ENCODE results near the gene OGFOD3.
A peak's percentile ranks its signal among the peaks of the same experiment; 100 is the strongest.
"Not testable (repeated sequence)": the region's sequence is repeated elsewhere in the genome, so short reads cannot be mapped to it uniquely, and the experiment has no call there.

OGFOD3 gene

DNA sequence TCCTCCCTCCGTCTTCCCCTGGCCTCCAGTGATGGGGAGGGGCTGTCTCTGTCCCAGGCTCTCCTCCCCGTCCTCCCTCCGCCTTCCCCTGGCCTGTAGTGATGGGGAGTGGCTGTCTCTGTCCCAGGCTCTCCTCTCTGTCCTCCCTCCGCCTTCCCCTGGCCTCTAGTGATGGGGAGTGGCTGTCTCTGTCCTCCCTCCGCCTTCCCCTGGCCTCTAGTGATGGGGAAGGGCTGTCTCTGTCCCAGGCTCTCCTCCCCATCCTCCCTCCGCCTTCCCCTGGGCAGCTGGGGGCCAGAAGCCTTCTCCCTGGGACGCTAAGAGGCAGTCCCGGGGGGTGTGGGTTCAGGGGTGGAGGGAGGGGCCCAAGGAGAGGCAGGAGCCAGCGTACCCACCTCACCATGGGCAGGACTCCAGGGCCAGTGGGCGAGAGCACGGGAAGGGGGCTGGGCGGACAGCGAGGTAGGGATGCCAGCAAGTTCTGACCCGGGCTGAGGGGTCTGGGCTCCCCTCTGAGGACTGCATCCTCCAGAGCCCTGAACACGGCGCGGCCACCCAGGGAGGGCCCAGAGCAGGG is 32.0 kb downstream of the OGFOD3 start:
- DNase-seq: no peak

DNA sequence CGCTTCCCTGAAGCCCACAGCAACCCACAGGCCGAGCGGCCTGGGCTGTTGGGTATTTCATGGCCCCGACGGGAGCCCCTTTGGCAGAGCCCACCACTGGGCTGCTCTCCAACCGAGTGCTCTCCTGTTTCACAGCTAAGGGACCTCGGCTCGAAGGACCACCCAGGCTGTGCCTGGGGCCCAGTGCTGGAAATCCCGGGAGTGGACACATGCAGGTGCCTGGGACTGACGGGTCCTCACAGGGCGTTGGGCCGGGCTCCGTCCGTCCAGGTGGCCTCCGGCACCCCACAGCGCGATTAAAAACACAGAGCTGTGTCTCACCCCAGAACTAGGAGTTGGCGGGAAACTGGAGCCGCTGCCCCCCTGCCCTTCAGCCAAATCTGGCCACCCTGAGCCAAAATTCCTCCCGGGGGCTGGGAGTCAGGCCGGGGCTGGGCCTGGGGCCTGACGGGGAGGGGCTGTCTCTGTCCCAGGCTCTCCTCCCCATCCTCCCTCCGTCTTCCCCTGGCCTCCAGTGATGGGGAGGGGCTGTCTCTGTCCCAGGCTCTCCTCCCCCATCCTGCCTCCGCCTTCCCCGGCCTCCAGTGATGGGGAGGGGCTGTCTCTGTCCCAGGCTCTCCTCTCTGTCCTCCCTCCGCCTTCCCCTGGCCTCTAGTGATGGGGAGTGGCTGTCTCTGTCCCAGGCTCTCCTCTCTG is 32.7 kb downstream of the OGFOD3 start:
- DNase-seq: peak; percentile 89

DNA sequence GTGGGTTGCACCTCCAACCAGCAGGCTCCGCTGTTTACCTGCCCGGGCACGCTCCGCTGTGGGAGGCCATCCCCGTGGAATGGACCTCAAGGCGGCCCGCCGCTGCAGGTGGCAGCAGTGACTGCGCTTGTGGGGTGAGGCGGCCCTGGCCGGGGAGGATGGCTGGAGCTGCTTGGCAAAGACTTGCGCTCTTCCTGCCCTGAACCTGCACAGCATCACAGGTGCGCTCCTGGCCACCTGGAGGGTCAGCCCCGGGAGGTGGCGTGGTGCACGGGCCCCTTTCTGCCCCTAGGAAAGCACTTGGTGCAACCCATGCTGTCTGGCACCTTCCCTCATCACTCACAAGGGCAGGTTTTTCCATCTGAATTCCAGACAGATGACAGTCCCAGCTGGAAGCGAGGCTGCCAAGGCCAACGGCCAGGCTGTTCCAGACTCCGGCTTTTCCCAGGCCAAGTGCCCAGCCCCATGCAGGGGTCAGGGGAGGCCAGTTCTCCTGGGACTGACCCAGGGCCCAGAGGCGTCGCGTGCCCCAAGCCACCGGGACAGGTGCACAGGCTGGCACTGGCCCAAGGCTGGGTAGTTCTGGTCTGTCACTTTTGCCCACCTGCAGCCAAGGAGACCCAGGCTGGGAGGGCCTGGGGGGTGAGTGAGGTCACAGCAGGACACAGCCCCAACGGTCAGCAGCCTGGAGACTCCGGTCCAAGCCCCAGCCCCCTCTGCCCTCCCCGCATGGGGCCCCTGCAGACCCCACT is 33.5 kb downstream of the OGFOD3 start:
- DNase-seq: peak; percentile 76

DNA sequence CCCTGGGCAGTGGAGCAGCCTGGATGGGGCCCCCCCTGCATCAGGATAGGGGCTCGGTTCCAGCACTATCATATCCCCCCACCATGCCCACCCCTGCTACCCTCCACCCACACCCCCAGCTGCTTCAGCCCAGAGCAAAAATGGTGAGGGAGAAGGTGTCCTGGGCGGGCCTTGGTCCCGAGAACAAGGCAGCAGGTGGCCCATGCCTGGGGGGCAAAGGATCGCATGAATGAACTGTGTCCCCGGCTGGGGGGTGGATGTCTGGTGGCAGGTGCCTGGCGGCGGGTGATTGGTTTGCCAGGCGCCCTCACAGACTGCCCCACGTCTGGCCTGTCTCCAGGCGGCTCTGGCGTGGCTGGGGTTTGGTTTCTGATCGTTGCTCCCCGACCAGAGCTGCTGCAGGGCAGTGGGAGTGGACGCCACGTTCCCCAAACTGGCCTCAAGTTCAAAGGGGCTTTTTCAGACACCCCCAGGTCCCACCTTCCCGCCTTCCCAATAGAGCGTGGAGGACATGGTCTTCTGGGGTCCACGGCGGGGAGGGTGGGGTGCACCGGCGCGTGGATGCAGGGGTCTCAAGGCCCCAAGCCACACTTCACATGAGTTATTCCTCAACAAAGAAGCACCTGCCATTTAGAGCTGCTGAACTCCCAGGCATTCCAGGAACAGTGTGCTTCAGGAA is 34.2 kb downstream of the OGFOD3 start:
- peak; percentile 43 for DNase-seq

DNA sequence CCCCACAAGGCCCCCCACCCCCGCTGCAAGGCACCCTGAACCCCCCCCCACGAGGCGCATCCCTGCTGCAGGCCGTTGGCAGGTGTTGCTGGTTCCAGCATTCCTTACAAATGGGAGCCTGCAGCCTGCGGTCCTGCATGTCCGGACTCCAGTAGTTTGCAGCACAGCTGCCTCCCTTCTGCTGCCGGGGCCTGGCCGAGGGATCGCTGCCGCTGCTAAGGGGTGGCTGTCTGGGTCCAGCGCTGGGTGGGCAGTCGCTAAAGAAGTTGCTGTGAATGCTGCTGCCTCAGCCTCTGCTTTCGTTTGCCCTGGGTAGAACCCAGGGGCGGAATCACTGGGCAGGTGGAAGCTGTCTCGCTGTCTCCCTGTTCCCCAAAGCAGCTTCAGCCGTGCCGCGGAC is 35.0 kb downstream of the OGFOD3 start:
- DNase-seq: peak; percentile 34

DNA sequence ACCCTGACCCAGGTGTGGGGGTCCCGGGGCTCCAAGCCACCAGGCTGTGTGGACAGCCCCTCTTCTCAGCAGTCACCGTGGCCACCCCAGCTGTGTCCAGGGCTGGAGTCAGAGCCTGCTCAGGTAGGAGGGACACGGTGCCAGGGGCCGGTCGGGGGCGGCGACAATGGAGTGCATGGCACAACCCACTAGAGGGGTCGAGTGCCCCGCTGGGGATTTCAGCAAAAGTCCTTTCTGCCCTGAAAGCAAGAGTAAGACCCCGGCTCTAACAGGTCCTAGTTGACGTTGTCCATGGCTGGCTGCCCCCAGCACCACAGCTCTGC is 35.5 kb downstream of the OGFOD3 start:
- no peak for DNase-seq

DNA sequence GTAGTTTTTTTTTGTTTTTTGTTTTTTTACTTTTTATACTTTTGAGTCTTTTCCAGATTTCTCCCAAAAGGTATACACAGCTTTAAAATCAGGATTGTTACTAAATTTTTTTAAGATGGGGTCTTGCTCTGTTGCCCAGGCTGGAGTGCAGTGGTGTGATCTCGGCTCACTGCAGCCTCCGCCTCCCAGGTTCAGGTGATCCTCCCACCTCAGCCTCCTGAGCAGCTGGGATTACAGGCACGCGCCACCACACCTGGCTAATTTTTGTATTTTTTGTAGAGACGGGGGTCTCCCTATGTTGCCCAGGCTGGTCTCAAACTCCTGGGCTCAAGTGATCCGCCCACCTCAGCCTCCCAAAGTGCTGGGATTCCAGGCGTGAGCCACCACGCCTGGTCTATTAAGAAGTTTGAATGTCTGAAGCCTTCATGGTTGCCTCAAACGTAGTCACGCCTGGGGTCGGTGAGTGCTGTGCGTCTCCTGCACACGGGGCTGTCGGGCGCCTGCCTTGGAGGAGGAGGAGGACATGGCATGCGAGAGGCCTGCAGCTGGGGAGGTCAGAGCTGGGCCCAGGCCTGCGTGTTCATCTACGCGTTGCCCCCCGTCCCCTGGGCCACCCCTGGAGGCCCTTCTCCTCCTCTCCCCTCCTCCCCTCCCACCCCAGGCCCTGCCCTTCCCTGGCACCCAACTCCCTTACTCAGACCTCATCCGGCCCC is 36.0 kb downstream of the OGFOD3 start:
- not testable (repeated sequence) for DNase-seq

DNA sequence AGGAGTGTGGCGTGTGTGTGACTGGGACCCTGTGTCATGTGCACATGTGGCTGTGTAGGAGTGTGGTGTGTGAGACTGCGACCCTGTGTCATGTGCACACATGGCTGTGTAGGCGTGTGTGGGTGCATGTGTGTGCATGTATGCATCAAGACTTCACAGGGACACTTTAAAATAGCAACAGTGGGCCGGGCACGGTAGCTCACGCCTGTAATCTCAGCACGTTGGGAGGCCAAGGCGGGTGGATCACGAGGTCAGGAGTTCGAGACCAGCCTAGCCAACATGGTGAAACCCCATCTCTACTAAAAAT is 36.7 kb downstream of the OGFOD3 start:
- not testable (repeated sequence) for DNase-seq

DNA sequence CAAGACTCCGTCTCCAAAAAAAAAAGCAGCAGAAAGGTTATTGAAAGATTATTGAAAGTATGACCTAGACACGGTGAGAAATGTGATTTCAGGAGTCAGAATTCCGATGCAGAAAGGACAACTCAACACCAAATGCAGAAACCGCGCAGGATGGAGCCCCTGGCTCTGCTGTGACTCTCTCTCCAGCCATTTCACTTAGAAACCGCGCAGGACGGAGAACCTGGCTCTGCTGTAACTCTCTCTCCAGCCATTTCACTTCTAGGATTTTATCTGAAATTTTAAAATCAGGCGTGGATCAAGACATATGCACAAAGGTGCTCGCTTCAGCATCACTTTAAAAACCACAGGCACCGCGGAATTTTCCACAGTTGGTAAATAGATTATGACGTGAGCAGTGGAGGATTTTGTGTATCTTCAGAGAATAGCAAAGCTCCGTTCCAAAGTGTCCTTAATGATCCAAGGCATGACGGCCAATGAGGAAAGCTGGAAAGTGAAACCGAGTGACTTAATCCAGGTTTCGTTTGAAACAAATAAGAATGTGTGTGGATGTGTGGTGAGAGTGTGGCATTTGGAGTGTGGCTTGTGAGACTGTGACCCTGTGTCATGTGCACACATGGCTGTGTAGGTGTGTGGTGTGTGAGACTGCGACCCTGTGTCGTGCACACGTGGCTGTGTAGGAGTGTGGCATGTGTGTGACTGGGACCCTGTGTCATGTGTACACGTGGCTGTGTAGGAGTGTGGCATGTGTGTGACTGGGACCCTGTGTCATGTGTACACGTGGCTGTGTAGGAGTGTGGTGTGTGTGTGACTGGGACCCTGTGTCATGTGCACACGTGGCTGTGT is 37.3 kb downstream of the OGFOD3 start:
- peak; percentile 70 for DNase-seq

DNA sequence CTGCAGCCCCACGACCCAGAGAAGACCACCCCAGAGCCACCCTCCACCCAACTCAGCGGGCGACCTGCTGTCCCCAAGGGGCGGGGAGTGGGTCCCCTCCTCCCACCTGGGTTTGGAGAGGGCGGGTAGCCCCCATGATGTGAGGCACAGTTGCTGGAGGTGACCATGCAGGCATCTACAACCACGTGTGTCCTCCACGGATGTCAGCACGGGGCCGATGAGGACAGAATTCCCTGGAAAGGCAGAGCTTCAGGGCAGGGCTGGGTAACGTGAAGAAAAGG is 39.7 kb downstream of the OGFOD3 start:
- DNase-seq: no peak

DNA sequence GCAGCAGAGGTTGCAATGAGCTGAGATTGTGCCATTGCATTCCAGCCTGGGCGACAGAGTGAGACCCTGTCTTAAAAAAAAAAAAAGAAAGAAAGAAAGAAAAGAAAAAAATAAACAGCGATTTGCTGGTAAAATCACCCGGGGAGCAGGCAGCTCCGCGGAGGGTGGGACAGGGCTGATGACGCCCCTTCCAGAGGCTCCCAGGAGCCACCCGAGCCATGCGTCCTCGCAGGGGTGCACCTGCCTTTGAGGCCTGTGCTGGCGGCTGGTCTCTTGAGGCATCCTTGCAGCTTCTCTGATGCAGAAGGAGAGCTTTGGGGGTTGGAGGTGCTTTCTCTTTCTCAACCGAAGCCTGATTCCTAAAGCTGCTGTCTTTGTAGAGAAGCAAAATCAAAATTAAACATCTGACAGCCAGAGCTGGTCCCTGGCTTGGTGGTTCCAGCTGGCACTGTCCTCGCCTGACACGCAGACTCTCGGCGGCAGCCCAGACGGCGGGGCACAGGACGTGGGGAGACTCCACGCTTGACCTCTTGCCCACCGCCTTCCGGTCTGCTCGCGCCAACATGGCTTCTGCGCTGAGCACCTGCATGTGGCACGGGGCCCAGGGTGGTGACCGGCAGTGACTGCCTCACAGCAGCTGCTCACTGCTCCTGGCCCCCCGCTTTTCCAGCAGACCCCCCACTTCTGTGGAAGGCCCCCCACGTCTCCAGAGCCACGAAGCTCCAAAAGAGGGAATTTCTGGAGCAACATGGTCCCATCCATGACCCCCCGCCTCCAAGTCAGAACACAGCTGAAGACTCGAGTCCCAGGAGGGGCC is 40.3 kb downstream of the OGFOD3 start:
- DNase-seq: peak; percentile 19

DNA sequence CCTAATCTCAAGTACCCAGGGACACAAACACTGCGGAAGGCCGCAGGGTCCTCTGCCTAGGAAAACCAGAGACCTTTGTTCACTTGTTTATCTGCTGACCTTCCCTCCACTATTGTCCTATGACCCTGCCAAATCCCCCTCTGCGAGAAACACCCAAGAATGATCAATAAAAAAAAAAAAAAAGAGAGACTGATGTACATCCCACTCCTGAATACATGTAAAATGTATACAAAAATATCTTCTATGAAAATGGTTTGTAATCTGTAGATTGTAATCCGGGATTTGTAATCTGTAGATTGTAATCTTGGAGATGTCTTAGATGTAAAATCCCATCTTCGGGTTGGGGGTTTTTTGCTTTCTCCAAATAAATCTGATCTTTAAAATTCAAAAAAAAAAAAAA is 41.1 kb downstream of the OGFOD3 start:
- DNase-seq: not testable (repeated sequence)

DNA sequence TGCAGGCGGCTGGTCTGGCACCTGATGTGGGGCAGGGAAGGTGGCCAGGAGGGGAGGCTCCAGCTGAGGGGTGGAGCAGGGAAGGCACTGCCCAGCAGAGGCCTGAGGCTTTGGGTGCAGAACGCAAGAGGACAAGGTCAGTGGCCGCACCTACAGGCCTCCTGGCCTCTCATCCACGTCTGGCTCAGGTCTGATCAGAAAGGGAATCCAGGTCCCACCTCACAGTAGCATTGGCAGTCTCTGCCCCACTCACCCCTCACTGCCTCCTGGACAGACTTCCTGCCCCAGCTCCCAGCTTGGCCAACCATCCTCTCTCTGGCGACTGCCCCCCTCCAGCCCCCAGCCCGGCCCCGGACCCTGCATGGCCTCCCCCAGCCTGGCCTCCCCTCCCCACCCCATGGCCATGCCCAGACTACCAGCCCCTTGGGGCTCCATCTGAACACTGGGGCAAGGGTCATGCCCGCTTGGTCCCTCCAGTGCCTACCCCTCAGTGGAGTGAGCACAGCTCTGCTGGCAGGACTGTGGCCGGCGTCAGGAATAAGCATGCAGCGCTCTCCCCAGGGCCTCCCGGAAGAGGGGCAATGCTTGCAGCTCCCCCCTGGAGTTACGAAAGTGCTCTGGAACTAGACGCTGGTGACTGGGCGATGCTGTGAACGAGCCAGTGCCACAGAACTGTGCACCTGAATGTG is 42.2 kb downstream of the OGFOD3 start:
- peak; percentile 18 for DNase-seq

DNA sequence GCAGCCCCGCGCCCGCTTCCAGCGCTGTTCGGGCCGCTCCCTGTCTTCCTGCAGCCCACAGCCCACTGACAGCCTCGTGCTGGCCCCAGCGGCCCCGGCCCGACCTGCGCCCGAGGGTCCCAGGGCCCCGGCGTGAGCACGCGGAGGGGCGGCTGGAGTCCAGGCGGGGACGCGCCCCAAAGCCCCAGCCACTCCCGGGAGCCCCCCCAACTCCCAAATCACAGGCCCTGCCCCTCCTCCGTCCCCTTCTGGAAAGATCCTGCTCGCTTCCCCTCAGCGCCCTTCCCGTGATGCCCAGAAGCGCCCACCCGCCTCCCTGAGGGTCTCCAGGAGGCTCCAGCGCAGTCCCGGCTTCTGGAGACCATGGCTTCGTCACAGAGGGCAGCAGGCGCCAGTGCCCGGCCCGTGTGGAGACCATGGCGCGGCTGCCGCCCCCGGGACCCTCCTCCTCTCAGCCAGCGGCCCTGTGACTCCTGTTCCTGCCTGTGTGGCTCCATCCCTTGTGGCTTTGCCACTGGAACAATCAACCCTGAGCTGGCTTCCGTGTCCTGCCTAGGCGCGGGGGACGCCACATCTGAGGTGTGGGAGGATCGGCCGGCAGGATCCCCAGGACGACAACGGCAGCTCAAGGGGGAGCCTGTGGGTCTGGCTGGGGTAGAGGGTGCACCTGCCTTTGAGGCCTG is 42.9 kb downstream of the OGFOD3 start:
- DNase-seq: peak; percentile 2

DNA sequence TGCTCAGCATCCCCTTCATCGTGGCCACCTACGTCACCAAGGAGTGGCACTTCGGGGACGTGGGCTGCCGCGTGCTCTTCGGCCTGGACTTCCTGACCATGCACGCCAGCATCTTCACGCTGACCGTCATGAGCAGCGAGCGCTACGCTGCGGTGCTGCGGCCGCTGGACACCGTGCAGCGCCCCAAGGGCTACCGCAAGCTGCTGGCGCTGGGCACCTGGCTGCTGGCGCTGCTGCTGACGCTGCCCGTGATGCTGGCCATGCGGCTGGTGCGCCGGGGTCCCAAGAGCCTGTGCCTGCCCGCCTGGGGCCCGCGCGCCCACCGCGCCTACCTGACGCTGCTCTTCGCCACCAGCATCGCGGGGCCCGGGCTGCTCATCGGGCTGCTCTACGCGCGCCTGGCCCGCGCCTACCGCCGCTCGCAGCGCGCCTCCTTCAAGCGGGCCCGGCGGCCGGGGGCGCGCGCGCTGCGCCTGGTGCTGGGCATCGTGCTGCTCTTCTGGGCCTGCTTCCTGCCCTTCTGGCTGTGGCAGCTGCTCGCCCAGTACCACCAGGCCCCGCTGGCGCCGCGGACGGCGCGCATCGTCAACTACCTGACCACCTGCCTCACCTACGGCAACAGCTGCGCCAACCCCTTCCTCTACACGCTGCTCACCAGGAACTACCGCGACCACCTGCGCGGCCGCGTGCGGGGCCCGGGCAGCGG is 43.6 kb downstream of the OGFOD3 start:
- DNase-seq: peak; percentile 13

DNA sequence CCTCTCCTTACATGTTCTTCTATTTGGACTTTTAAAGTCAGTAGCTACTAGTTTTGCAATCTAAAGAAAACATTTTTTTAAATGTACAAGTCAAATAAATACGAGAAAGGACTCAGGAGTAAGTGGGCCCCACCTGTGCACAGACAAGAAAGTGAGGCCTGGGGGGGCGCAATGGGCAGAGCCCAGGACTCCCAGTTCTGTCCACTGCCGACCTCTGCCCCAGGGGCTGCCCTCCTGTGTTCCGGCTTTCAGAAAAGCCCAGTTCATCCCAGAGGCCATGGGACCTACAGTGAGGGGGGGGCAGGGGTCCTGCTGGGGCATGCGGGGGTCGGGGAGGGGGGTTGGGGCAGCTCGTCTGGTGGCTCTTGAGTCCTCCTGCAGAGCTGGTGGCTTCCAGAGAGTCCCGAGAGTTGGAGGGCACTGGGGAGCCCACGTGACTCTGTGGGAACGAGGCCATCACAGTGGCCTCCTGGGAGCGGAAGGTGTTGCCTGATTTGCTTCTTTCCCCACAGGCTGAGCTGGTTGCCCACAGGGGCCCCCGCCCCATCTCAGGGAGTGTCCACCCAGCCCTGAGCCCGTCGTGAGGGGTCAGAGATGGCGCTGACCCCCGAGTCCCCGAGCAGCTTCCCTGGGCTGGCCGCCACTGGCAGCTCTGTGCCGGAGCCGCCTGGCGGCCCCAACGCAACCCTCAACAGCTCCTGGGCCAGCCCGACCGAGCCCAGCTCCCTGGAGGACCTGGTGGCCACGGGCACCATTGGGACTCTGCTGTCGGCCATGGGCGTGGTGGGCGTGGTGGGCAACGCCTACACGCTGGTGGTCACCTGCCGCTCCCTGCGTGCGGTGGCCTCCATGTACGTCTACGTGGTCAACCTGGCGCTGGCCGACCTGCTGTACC is 44.4 kb downstream of the OGFOD3 start:
- DNase-seq: peak; percentile 8

DNA sequence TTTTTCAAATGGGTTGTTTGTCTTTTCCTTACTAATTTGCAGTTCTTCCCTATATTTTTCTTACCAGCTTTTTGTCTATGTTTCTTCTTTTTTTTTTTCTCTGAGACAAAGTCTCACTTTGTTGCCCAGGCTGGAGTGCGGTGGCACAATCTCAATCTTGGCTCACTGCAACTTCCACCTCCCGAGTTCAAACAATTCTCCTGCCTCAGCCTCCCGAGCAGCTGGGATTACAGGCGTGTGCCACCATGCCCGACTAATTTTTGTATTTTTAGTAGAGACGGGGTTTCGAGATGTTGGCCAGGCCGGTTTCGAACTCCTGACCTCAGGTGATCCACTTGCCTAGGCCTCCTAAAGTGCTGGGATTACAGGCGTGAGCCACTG is 45.3 kb downstream of the OGFOD3 start:
- DNase-seq: not testable (repeated sequence)

DNA sequence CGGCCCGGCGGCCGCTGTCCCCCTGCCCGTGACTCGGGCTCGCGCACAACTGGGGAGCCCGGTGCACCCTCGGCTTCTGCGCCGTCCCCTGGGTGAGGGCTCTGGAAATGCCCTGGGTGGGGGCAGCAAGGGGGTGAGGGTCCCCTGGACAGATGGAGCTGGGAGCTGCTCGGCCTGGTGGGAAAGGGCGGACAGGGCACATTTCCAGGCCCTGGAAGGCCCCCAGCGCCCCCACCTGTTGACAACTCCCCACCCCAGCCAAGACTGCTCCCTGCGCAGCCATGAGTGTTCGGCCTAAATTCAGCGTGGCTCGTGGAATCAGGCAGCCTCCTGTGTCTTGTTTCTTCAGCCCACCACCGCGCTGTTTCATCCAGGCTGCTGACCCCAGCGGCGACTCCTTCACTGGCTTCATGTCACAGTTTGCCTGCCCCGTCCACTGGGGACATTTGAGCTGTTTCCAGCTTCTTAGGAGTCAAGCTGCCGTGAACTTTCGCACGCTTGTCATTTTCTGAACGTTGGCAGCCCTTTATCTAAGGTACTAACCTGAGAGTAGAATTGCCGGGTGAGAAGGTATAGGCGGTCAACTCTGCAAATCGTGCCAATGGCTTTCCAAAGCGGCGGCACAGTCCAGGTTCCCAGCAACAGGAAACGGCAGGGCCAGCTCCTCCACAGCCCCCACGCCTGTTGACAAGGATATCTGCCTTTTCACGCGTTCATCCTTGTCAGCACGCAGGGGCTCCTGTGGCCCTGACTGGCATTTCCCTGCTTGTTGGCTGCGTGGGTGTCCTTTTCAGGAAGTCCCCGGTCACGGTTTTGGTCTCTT is 45.9 kb downstream of the OGFOD3 start:
- peak; percentile 26 for DNase-seq

Measured in right hindlimb (tissue), 1 donor.